ENCODE measurements around the gene HPN. TPM values are rescaled to one million over a fixed set of nuclear protein-coding genes. Genes with fewer than 3 reads are reported as not detected.

The HPN gene
- total and polyA plus RNA-seq, 2 experiments from 2014 or later: 14.0 to 17.4 TPM

- H3K4me2 ChIP-seq: no peak overlapping the region
These were observed 11.2 kb downstream of the HPN start for GRCh38 chr19:35052599-35053190.

More at GRCh38 chr19:35052599-35053190, 11.2 kb downstream of the HPN start:
- Mint-ChIP-seq H3K36me3 (ENCODE audit: low read depth) (peaks cover 18% of the 10 kb centered on the region), H3K9me3 (peaks cover 3% of the 10 kb centered on the region; the same call in 2 of the 3 replicates), H3K4me3 (no peak overlapping the region), H3K4me1 (peaks cover 19% of the 10 kb centered on the region), H3K27me3 (ENCODE audit: insufficient read depth, low read depth, poor library complexity) (peaks cover 18% of the 10 kb centered on the region), H3K27ac (peak overlapping the region; percentile 32)
- Histone ChIP-seq H3K36me3 (ENCODE audit: insufficient read depth) (no peaks in the 10 kb centered on the region), H3K27me3 (ENCODE audit: insufficient read depth) (no peaks in the 10 kb centered on the region), H3K4me1 (ENCODE audit: insufficient read depth) (peaks cover 5% of the 10 kb centered on the region; the same call in 1 of the 2 replicates), H3K79me2 (replicated peaks; ENCODE audit: insufficient read depth) (no peaks in the 10 kb centered on the region), H3K4me3 (no peak overlapping the region), H4K20me1 (replicated peaks; ENCODE audit: insufficient read depth) (no peaks in the 10 kb centered on the region), H2AFZ (no peak overlapping the region), H3F3A (replicated peaks; ENCODE audit: low read depth) (peaks cover 4% of the 10 kb centered on the region; the same call in 1 of the 2 replicates), H3K27ac (ENCODE audit: low read depth) (no peak overlapping the region), H3K9me2 (ENCODE audit: insufficient read depth) (no peaks in the 10 kb centered on the region)
- ATAC-seq: no peak
- TF ChIP-seq, protein P1, sequence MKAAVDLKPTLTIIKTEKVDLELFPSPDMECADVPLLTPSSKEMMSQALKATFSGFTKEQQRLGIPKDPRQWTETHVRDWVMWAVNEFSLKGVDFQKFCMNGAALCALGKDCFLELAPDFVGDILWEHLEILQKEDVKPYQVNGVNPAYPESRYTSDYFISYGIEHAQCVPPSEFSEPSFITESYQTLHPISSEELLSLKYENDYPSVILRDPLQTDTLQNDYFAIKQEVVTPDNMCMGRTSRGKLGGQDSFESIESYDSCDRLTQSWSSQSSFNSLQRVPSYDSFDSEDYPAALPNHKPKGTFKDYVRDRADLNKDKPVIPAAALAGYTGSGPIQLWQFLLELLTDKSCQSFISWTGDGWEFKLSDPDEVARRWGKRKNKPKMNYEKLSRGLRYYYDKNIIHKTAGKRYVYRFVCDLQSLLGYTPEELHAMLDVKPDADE (IDR thresholded peaks at IDR 0.05): no peak
- TF ChIP-seq ZNF331 (CRISPR knock-in tag; IDR thresholded peaks at IDR 0.05; ENCODE audit: low read depth) (no peak), JUNB (IDR thresholded peaks at IDR 0.05; ENCODE audit: unreplicated experiment) (no peak), STAT1 (IDR thresholded peaks at IDR 0.05; ENCODE audit: unreplicated experiment) (no peak), POLR2AphosphoS5 (IDR thresholded peaks at IDR 0.05; ENCODE audit: low read depth) (no peak), EZH2 (IDR thresholded peaks at IDR 0.05; ENCODE audit: low read depth, unreplicated experiment) (no peak), ZNF114 (CRISPR knock-in tag; IDR thresholded peaks at IDR 0.05) (no peak), NANOG (IDR thresholded peaks at IDR 0.05; ENCODE audit: borderline replicate concordance) (no peak), CTCF (conservative IDR thresholded peaks at IDR 0.05; ENCODE audit: low read depth in 2 of 2) (no peak), EZH2phosphoT487 (IDR thresholded peaks at IDR 0.05; ENCODE audit: unreplicated experiment) (no peak), REST (IDR thresholded peaks at IDR 0.05; ENCODE audit: unreplicated experiment) (no peak), CREB1 (CRISPR knock-in tag; IDR thresholded peaks at IDR 0.05; ENCODE audit: low read depth) (no peak)
- TF ChIP-seq, protein P2, sequence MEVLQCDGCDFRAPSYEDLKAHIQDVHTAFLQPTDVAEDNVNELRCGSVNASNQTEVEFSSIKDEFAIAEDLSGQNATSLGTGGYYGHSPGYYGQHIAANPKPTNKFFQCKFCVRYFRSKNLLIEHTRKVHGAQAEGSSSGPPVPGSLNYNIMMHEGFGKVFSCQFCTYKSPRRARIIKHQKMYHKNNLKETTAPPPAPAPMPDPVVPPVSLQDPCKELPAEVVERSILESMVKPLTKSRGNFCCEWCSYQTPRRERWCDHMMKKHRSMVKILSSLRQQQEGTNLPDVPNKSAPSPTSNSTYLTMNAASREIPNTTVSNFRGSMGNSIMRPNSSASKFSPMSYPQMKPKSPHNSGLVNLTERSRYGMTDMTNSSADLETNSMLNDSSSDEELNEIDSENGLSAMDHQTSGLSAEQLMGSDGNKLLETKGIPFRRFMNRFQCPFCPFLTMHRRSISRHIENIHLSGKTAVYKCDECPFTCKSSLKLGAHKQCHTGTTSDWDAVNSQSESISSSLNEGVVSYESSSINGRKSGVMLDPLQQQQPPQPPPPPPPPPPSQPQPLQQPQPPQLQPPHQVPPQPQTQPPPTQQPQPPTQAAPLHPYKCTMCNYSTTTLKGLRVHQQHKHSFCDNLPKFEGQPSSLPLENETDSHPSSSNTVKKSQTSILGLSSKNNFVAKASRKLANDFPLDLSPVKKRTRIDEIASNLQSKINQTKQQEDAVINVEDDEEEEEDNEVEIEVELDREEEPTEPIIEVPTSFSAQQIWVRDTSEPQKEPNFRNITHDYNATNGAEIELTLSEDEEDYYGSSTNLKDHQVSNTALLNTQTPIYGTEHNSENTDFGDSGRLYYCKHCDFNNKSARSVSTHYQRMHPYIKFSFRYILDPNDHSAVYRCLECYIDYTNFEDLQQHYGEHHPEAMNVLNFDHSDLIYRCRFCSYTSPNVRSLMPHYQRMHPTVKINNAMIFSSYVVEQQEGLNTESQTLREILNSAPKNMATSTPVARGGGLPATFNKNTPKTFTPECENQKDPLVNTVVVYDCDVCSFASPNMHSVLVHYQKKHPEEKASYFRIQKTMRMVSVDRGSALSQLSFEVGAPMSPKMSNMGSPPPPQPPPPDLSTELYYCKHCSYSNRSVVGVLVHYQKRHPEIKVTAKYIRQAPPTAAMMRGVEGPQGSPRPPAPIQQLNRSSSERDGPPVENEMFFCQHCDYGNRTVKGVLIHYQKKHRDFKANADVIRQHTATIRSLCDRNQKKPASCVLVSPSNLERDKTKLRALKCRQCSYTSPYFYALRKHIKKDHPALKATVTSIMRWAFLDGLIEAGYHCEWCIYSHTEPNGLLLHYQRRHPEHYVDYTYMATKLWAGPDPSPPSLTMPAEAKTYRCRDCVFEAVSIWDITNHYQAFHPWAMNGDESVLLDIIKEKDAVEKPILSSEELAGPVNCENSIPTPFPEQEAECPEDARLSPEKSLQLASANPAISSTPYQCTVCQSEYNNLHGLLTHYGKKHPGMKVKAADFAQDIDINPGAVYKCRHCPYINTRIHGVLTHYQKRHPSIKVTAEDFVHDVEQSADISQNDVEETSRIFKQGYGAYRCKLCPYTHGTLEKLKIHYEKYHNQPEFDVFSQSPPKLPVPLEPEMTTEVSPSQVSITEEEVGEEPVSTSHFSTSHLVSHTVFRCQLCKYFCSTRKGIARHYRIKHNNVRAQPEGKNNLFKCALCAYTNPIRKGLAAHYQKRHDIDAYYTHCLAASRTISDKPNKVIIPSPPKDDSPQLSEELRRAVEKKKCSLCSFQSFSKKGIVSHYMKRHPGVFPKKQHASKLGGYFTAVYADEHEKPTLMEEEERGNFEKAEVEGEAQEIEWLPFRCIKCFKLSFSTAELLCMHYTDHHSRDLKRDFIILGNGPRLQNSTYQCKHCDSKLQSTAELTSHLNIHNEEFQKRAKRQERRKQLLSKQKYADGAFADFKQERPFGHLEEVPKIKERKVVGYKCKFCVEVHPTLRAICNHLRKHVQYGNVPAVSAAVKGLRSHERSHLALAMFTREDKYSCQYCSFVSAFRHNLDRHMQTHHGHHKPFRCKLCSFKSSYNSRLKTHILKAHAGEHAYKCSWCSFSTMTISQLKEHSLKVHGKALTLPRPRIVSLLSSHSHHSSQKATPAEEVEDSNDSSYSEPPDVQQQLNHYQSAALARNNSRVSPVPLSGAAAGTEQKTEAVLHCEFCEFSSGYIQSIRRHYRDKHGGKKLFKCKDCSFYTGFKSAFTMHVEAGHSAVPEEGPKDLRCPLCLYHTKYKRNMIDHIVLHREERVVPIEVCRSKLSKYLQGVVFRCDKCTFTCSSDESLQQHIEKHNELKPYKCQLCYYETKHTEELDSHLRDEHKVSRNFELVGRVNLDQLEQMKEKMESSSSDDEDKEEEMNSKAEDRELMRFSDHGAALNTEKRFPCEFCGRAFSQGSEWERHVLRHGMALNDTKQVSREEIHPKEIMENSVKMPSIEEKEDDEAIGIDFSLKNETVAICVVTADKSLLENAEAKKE (CRISPR knock-in tag; IDR thresholded peaks at IDR 0.05): no peak
- DNase-seq (ENCODE audit: low spot score): no peak

All from GM23338 (cell line).